Measurements from ENCODE around the gene CABP4. TPM values are rescaled to one million over a fixed set of nuclear protein-coding genes. Genes with fewer than 3 reads are reported as not detected.

Gene CABP4
- total RNA-seq, 1 donor from 2014 or later = 1.1 TPM

GRCh38 chr11:67505605-67506396 is 50.6 kb downstream of the CABP4 start:
- peak; percentile 66 for ATAC-seq
- DNase-seq (ENCODE audit: low spot score) = peak; percentile 95

GRCh38 chr11:67506426-67507051 is 51.4 kb downstream of the CABP4 start:
- DNase-seq (ENCODE audit: low spot score) (peak; percentile 56), ATAC-seq (no peak)

GRCh38 chr11:67507242-67507863 is 52.2 kb downstream of the CABP4 start:
- DNase-seq (ENCODE audit: low spot score) = no peak

GRCh38 chr11:67507864-67508485 is 52.8 kb downstream of the CABP4 start, which contains the start of gene CDK2AP2:
TSS of gene CDK2AP2 (minus strand) at chr11:67508162. CDS start at chr11:67508082, 80 bp downstream.
- ATAC-seq (peak; percentile 70), DNase-seq (ENCODE audit: low spot score) (peak; percentile 100)

More at GRCh38 chr11:67507242-67507863, 52.2 kb downstream of the CABP4 start:
- ATAC-seq = no peak

GRCh38 chr11:67508486-67509121 is 53.5 kb downstream of the CABP4 start:
- ATAC-seq = peak; percentile 41
- DNase-seq (ENCODE audit: low spot score) = peak; percentile 97

- no peak for DNase-seq (ENCODE audit: low spot score)
- no peak for ATAC-seq
These were observed 54.8 kb downstream of the CABP4 start for GRCh38 chr11:67510023-67510345.

Other genes starting within 250 kb of the CABP4 start
- gene GRK2, start 188.9 kb upstream of the CABP4 start, total RNA-seq = 29.0 TPM
- 9.8 TPM for gene ANKRD13D, start 166.1 kb upstream of the CABP4 start, total RNA-seq
- gene SSH3, start 151.8 kb upstream of the CABP4 start, total RNA-seq = 18.2 TPM
- 96.6 TPM for gene POLD4, start 101.8 kb upstream of the CABP4 start, total RNA-seq
- gene CLCF1, start 81.8 kb upstream of the CABP4 start, total RNA-seq = 0.43 TPM
- gene RAD9A, start 63.4 kb upstream of the CABP4 start, total RNA-seq = 14.9 TPM
- 63.1 TPM for gene PPP1CA, start 53.5 kb upstream of the CABP4 start, total RNA-seq
- 1.1 TPM for gene TBC1D10C, start 51.3 kb upstream of the CABP4 start, total RNA-seq
- gene CARNS1, start 39.7 kb upstream of the CABP4 start, total RNA-seq = 0.28 TPM
- gene RPS6KB2, start 26.9 kb upstream of the CABP4 start, total RNA-seq = 31.5 TPM
- 2.2 TPM for gene PTPRCAP, start 17.7 kb upstream of the CABP4 start, total RNA-seq
- gene CORO1B, start 11.9 kb upstream of the CABP4 start, total RNA-seq = 44.1 TPM
- not detected for gene GPR152, start 2.6 kb upstream of the CABP4 start, total RNA-seq
- gene TMEM134, start 13.9 kb downstream of the CABP4 start, total RNA-seq = 38.9 TPM
- gene AIP, start 27.7 kb downstream of the CABP4 start, total RNA-seq = 26.3 TPM
- 19.2 TPM for gene PITPNM1, start 50.0 kb downstream of the CABP4 start, total RNA-seq
- gene CDK2AP2, start 52.8 kb downstream of the CABP4 start, total RNA-seq = 67.4 TPM
- gene CABP2, start 68.1 kb downstream of the CABP4 start, total RNA-seq = not detected
- gene GSTP1, start 128.5 kb downstream of the CABP4 start, total RNA-seq = 30.9 TPM
- 192 TPM for gene NDUFV1, start 151.6 kb downstream of the CABP4 start, total RNA-seq
- 41.6 TPM for gene NUDT8, start 174.6 kb downstream of the CABP4 start, total RNA-seq
- 0.15 TPM for gene TBX10, start 184.4 kb downstream of the CABP4 start, total RNA-seq
- gene ACY3, start 195.4 kb downstream of the CABP4 start, total RNA-seq = 9.7 TPM
- not detected for gene ALDH3B2, start 219.3 kb downstream of the CABP4 start, total RNA-seq